GM13977 (cell line): Measurements from ENCODE around the gene MBD6.
"Not testable (repeated sequence)": the region's sequence is repeated elsewhere in the genome, so short reads cannot be mapped to it uniquely, and the experiment has no call there.

ENCODE experiments used
- DNase-seq: peaks from one replicate; pipeline ENCODE4 v3.0.0; 2012; ENCODE audit warnings: low spot score
- in situ Hi-C: fragments of 300-500 bp; cut with MboI; formaldehyde crosslinking; loops from one replicate; pipeline ENCODE4 v1.12.0; 2022; ENCODE audit warnings: low sequenced_read_pairs, low pct_unique_long_range_greater_than_20kb, mixed read lengths, inconsistent platforms; ENCODE audit not compliant: unreplicated experiment
- TF ChIP-seq, protein P1 (sequence below): IDR thresholded peaks from 2 replicates; pipeline ENCODE4 v1.5.1; 2012; ENCODE audit warnings: mild to moderate bottlenecking, control low read depth; ENCODE audit not compliant: insufficient read depth; ENCODE audit errors: extremely low read depth, missing control alignments

Gene MBD6

DNA sequence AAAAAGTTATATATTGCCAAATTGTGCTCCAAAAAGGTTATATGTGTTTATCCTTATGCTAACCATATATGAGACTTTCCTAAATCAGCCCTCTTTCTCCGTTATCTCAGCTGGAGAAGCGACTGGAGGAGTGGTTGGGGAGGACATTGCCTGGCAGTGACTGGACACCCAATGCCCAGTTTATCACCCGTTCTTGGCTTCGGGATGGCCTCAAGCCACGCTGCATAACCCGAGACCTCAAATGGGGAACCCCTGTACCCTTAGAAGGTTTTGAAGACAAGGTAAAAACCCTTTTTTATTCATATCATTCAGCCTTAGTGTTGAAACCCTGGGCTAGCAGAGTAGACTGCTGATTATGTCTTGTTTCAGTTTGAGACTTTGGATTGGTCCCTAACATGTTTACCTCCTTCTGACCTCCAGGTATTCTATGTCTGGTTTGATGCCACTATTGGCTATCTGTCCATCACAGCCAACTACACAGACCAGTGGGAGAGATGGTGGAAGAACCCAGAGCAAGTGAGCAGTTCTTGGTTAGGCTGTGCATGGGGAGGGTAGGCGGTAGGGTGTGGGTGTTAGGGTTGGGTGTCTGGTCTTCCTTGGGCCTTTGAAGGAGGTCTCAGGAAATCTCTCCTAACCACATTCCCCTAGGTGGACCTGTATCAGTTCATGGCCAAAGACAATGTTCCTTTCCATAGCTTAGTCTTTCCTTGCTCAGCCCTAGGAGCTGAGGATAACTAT, 10.9 kb upstream of the MBD6 start:
- DNase-seq, result no peak

DNA sequence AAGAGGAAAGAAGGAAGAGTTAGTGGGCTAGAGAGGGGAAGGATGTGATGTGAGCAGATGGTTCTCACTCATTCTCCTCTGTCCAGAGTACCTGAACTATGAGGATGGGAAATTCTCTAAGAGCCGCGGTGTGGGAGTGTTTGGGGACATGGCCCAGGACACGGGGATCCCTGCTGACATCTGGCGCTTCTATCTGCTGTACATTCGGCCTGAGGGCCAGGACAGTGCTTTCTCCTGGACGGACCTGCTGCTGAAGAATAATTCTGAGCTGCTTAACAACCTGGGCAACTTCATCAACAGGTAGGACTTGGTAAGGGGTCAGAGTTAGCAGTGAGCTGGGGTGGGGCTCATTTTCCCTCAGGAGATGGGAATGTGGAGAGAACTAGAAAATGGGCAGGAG, 10.0 kb upstream of the MBD6 start:
- TF ChIP-seq, protein P1, sequence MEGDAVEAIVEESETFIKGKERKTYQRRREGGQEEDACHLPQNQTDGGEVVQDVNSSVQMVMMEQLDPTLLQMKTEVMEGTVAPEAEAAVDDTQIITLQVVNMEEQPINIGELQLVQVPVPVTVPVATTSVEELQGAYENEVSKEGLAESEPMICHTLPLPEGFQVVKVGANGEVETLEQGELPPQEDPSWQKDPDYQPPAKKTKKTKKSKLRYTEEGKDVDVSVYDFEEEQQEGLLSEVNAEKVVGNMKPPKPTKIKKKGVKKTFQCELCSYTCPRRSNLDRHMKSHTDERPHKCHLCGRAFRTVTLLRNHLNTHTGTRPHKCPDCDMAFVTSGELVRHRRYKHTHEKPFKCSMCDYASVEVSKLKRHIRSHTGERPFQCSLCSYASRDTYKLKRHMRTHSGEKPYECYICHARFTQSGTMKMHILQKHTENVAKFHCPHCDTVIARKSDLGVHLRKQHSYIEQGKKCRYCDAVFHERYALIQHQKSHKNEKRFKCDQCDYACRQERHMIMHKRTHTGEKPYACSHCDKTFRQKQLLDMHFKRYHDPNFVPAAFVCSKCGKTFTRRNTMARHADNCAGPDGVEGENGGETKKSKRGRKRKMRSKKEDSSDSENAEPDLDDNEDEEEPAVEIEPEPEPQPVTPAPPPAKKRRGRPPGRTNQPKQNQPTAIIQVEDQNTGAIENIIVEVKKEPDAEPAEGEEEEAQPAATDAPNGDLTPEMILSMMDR, result no peak
- DNase-seq, result no peak
- in situ Hi-C loops, result no loop called here

More for the DNA sequence above, 10.9 kb upstream of the MBD6 start:
- TF ChIP-seq, protein P1, result no peak
- in situ Hi-C loops, result no loop called here

DNA sequence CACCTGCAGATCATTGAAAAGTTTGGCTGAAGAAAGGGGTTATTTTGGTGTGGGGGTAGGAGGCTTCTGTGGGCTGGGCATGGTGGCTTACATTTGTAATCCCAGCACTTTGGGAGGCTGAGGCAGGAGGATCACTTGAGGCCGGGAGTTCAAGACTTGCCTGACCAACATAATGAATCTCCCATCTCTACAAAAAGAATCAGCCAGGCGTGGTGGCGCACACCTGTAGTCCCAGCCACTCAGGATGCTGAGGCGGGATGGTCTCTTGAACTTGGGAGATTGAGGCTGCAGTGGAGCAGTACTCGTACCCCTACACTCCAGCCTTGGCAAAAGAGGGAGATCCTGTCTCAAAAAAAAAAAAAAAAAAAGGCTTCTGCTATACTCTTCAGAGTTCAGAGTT, 9.4 kb upstream of the MBD6 start:
- in situ Hi-C loops, result no loop called here
- DNase-seq, result no peak
- TF ChIP-seq, protein P1, result no peak

DNA sequence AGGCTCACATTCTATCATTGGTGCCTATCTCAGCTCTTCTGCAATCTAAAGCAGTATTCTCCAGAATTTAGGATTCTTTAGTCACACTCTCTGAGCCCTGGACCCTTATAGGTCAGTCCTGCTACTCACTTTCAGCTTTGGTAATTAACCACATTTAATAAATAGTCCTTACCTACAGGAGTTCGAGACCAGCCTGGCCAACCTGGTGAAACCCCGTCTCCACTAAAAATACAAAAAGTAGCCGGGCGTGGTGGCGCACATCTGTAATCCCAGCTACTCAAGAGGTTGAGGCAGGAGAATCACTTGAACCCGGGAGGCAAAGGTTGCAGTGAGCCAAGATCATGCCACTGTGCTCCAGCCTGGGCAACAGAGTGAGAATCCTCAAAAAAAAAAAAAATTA, 8.9 kb upstream of the MBD6 start:
- in situ Hi-C loops, DNase-seq: not testable (repeated sequence)

GRCh38 chr12:57514246-57514645, 8.4 kb upstream of the MBD6 start:
- DNase-seq, in situ Hi-C loops: not testable (repeated sequence)

DNA sequence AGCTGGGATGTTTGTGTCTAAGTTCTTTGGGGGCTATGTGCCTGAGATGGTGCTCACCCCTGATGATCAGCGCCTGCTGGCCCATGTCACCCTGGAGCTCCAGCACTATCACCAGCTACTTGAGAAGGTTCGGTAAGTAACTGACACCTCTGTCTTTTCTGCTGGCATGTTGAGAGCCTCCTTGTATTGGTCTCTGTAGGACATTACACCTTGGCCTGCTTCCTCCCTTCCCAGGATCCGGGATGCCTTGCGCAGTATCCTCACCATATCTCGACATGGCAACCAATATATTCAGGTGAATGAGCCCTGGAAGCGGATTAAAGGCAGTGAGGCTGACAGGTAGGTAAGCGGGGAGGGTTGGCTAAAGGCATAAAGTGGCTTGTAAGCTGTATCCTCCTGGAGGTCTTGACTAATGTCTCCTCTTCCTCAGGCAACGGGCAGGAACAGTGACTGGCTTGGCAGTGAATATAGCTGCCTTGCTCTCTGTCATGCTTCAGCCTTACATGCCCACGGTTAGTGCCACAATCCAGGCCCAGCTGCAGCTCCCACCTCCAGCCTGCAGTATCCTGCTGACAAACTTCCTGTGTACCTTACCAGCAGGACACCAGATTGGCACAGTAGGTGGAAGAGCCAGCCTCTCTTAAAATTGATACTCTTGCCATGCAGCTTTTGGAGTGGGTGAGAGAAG, 7.8 kb upstream of the MBD6 start:
- in situ Hi-C loops, result no loop called here
- TF ChIP-seq, protein P1, result no peak
- no peak for DNase-seq

GRCh38 chr12:57515408-57515933, 7.2 kb upstream of the MBD6 start:
- TF ChIP-seq, protein P1, result no peak
- in situ Hi-C loops, result no loop called here
- no peak for DNase-seq
